HFF-Myc (cell line): Measurements from ENCODE around the gene RAB15.
A peak's percentile ranks its signal among the peaks of the same experiment; 100 is the strongest.

ENCODE experiments used
- DNase-seq: peaks from one replicate; pipeline ENCODE4 v3.0.0-alpha.2; 2011; ENCODE audit warnings: low read depth; ENCODE audit errors: extremely low read depth
- H3K4me3 ChIP-seq: replicated peaks from 2 replicates; pipeline ENCODE4 v1.5.1; 2011; ENCODE audit warnings: low read depth, mild to moderate bottlenecking, control low read depth, low read length
- TF ChIP-seq, protein P1 (sequence below): IDR thresholded peaks from 2 replicates; pipeline ENCODE4 v1.5.1; 2012; ENCODE audit warnings: mild to moderate bottlenecking, low read depth, low read length, control low read depth; ENCODE audit errors: missing control alignments

Gene RAB15

GRCh38 chr14:64970041-64970440 lies 2.1 kb downstream of the RAB15 start:
- DNase-seq: no peak
- TF ChIP-seq, protein P1, sequence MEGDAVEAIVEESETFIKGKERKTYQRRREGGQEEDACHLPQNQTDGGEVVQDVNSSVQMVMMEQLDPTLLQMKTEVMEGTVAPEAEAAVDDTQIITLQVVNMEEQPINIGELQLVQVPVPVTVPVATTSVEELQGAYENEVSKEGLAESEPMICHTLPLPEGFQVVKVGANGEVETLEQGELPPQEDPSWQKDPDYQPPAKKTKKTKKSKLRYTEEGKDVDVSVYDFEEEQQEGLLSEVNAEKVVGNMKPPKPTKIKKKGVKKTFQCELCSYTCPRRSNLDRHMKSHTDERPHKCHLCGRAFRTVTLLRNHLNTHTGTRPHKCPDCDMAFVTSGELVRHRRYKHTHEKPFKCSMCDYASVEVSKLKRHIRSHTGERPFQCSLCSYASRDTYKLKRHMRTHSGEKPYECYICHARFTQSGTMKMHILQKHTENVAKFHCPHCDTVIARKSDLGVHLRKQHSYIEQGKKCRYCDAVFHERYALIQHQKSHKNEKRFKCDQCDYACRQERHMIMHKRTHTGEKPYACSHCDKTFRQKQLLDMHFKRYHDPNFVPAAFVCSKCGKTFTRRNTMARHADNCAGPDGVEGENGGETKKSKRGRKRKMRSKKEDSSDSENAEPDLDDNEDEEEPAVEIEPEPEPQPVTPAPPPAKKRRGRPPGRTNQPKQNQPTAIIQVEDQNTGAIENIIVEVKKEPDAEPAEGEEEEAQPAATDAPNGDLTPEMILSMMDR: no peak
- no peak overlapping the region for H3K4me3 ChIP-seq

DNA sequence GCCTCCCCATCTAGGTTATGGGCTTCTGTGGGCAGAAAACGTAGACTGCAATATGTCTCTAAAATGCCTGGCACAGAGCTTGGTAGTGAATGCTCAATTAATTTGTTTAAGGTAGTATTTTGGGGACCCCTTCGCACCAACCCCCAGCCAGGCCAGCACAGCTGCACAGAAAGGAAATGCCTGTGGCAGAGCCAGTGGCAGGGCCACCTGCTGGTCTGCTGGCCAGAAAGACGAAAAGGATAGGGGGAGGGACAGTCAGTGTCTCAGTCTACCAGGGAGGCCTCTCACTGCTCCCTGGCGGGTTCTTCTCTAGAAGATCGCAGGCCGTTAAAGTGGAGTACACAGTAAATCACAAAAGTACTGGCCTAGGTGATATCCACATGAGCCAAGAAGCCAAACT lies 3.5 kb downstream of the RAB15 start:
- TF ChIP-seq, protein P1: no peak
- H3K4me3 ChIP-seq: no peak overlapping the region
- no peak for DNase-seq

GRCh38 chr14:64968167-64968566 lies 4.0 kb downstream of the RAB15 start:
- no peak overlapping the region for H3K4me3 ChIP-seq
- TF ChIP-seq, protein P1: no peak
- DNase-seq: no peak

DNA sequence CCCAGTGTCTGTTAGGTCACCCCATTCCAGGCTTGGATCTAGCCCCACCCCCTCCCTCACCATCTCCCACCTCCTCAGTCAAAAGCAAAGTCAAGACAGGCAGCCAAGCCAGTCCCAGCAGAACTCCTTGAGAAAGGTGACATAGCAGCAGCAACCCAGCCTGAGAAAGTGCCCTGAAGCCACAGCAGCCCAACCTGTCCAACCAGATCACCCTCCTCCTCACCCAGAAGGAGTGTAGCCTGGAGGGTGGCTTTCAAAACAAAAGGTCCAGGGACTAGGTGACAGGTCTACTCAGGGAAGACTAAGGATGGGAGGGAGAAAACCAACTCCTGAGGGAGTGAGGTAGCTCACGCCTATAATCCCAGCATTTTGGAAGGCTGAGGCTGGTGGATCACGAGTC lies 5.2 kb downstream of the RAB15 start:
- TF ChIP-seq, protein P1: no peak
- no peak for DNase-seq
- no peak overlapping the region for H3K4me3 ChIP-seq

GRCh38 chr14:64965356-64966000 lies 6.7 kb downstream of the RAB15 start:
- no peak overlapping the region for H3K4me3 ChIP-seq
- TF ChIP-seq, protein P1: no peak
- no peak for DNase-seq

DNA sequence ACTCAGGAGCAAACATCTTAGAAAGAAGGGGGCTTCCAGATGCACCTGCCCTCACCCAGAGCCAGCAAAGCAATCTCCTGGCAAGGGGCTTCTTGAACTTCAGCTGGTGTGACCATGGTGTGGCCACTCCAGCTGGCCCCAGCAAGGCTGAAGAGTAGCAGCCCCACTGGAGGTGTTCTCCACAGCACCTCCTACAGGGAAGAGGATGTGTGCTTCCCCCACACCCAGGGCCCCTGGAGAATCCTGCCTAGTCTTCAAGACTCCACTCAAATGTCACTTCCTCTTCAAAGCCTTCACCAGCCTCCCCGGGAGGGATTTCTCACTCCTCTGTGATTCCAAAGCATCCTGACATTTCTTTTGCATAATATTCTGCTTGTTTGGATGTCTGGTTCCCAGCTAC lies 8.5 kb downstream of the RAB15 start:
- no peak overlapping the region for H3K4me3 ChIP-seq
- DNase-seq: no peak
- TF ChIP-seq, protein P1: peak; percentile 10

DNA sequence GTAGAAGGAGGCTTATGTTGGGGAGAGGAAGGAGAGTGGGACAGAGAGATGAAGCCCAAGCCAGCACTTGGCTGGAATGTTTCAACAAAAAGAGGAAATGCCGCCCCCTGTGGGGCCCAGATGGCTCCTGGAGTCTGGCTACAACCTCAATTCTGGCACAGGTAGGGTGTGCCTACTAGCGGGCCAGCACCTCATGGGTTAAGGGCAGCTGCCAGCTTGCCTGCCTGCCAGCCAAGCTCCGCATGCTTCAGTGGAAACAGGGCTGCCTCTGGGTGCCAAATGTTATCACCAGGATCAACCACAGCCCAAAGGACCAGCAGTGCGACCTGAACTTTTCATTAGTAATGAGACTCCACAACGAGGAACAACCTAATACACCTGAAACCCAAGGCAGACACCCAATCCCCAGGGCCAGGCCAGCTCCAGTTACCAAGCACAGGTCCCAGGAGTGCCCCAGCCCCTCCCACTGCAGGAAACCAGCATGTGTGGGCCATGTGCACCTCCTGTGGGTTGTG lies 11.3 kb downstream of the RAB15 start:
- no peak for DNase-seq
- TF ChIP-seq, protein P1: no peak
- no peak overlapping the region for H3K4me3 ChIP-seq
